ENCODE results near the gene EME1. TPM values are rescaled to one million over a fixed set of nuclear protein-coding genes. Genes with fewer than 3 reads are reported as not detected.

Gene EME1
- polyA plus RNA-seq, 2 of the 4 experiments (the other 2 are of a cell fraction) = 24.3 to 29.9 TPM

DNA sequence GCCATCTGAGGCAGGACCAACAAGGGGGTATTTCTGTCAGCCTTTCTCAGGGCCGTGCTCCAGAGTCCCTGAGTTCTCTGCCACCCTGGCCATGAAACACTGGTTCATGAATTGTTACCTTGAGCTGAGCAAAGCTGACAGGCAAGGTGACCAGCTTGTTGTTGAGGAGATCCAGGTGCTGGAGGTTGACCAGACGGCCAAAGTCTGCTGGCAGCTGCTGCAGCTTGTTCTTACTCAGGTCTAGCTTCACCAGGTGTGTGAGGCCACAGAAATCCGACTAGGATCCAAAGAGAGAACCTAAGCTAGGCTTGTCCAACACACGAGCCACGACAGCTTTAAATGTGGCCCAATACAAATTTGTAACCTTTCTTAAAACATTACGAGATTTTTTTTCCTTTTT, 19.6 kb downstream of the EME1 start:
- Histone ChIP-seq H3K9me3 (no peaks in the 10 kb centered on the region), H3K4me3 (no peak overlapping the region), H3K4me1 (peaks cover 16% of the 10 kb centered on the region), H3K4me2 (no peak overlapping the region), H3K27ac (no peak overlapping the region)
- no peak for FAIRE-seq
- TF ChIP-seq MAFK (IDR thresholded peaks at IDR 0.05; ENCODE audit: partially characterized antibody) (no peak), SREBF2 (IDR thresholded peaks at IDR 0.05) (no peak), RFX5 (IDR thresholded peaks at IDR 0.05) (no peak), RARB (CRISPR knock-in tag; IDR thresholded peaks at IDR 0.05) (no peak), HOXA7 (CRISPR knock-in tag; IDR thresholded peaks at IDR 0.05) (no peak), KDM5A (IDR thresholded peaks at IDR 0.05) (no peak), POLR2A (IDR thresholded peaks at IDR 0.05; ENCODE audit: low read length) (no peak)
- TF ChIP-seq, protein P1, sequence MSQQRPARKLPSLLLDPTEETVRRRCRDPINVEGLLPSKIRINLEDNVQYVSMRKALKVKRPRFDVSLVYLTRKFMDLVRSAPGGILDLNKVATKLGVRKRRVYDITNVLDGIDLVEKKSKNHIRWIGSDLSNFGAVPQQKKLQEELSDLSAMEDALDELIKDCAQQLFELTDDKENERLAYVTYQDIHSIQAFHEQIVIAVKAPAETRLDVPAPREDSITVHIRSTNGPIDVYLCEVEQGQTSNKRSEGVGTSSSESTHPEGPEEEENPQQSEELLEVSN (IDR thresholded peaks at IDR 0.05; ENCODE audit: borderline replicate concordance, low read depth) = no peak
- TF ChIP-seq, protein P2, sequence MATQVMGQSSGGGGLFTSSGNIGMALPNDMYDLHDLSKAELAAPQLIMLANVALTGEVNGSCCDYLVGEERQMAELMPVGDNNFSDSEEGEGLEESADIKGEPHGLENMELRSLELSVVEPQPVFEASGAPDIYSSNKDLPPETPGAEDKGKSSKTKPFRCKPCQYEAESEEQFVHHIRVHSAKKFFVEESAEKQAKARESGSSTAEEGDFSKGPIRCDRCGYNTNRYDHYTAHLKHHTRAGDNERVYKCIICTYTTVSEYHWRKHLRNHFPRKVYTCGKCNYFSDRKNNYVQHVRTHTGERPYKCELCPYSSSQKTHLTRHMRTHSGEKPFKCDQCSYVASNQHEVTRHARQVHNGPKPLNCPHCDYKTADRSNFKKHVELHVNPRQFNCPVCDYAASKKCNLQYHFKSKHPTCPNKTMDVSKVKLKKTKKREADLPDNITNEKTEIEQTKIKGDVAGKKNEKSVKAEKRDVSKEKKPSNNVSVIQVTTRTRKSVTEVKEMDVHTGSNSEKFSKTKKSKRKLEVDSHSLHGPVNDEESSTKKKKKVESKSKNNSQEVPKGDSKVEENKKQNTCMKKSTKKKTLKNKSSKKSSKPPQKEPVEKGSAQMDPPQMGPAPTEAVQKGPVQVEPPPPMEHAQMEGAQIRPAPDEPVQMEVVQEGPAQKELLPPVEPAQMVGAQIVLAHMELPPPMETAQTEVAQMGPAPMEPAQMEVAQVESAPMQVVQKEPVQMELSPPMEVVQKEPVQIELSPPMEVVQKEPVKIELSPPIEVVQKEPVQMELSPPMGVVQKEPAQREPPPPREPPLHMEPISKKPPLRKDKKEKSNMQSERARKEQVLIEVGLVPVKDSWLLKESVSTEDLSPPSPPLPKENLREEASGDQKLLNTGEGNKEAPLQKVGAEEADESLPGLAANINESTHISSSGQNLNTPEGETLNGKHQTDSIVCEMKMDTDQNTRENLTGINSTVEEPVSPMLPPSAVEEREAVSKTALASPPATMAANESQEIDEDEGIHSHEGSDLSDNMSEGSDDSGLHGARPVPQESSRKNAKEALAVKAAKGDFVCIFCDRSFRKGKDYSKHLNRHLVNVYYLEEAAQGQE (IDR thresholded peaks at IDR 0.05) = no peak
- WGBS (ENCODE audit: missing lambda C conversion rate) = 89% methylated on average over 6 of the region's 6 CpGs
- DNase-seq (ENCODE audit: low read depth in 1 of 2, low spot score in 1 of 2) = no peak
- ChIA-PET POLR2A (no interaction called here), CTCF (interaction anchor here (1.3 to 15.8 kb wide), 4 partner anchors 14 to 223 kb away, joined by 3 to 445 read pairs (median 6); partner anchors contain the start of genes EME1 and MRPL27)
- ATAC-seq = no peak

DNA sequence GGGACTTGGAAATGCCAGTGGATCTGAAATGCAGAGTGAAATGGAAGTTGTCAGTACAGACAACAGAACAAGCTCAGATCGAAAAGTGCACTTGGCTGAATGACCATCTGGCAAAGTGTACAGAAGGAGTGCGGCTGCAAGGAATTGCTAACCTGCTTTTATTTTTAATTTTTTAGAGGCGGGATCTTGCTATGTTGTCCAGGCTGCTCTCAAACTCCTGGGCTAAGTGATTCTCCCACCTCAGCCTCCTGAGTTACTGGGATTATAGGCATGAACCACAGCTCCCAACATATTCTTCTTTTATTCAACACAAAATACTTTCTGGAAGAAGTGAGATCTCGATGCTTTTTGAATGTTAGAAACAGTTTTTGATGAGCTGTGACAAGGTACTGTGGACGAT, 20.7 kb downstream of the EME1 start:
- no peak overlapping the region for H3K27ac ChIP-seq
- ChIA-PET POLR2A (no interaction called here), CTCF (interaction anchor here (1.1 to 15.8 kb wide), 3 partner anchors 19 to 85 kb away, joined by 3 to 445 read pairs (median 4); partner anchors contain the start of genes EME1 and MRPL27)
- FAIRE-seq (no peak), DNase-seq (ENCODE audit: low read depth in 1 of 2, low spot score in 1 of 2) (no peak), ATAC-seq (no peak)
- H3K4me1 ChIP-seq = peaks cover 20% of the 10 kb centered on the region
- H3K4me3 ChIP-seq = no peak overlapping the region
- H3K9me3 ChIP-seq = no peaks in the 10 kb centered on the region
- 88% methylated on average over 5 of the region's 5 CpGs for WGBS (ENCODE audit: missing lambda C conversion rate)
- no peak overlapping the region for H3K4me2 ChIP-seq
- TF ChIP-seq, protein P2 (IDR thresholded peaks at IDR 0.05) = no peak
- TF ChIP-seq, protein P3, sequence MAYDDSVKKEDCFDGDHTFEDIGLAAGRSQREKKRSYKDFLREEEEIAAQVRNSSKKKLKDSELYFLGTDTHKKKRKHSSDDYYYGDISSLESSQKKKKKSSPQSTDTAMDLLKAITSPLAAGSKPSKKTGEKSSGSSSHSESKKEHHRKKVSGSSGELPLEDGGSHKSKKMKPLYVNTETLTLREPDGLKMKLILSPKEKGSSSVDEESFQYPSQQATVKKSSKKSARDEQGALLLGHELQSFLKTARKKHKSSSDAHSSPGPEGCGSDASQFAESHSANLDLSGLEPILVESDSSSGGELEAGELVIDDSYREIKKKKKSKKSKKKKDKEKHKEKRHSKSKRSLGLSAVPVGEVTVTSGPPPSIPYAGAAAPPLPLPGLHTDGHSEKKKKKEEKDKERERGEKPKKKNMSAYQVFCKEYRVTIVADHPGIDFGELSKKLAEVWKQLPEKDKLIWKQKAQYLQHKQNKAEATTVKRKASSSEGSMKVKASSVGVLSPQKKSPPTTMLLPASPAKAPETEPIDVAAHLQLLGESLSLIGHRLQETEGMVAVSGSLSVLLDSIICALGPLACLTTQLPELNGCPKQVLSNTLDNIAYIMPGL (CRISPR knock-in tag; IDR thresholded peaks at IDR 0.05; ENCODE audit: borderline replicate concordance) = no peak

DNA sequence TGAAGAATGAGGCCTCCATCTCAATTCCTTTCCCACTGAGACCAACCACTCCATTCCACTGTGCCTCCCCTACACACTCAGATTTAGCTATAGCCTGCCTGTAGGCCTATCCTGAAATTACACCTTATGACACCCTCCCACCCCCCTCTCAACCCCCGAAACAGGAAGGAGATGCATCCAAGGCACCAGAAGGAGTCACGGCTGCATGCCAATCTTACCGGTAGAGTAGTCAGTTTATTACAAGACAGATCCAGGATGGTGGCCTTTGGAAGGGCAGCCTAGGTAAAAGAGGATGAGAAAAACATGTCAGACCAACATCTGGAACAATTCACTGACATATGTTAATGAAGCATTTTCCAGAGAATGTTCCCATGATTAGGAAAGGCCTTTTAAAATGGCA, 21.7 kb downstream of the EME1 start:
- POLR2A ChIA-PET = interaction anchor here (0.6 kb wide), 1 partner anchor 33 kb away, joined by 3 read pairs; no protein-coding TSS in a partner anchor
- FAIRE-seq (no peak), ATAC-seq (no peak), DNase-seq (ENCODE audit: low read depth in 1 of 2, low spot score in 1 of 2) (no peak)
- no peak overlapping the region for H3K27ac ChIP-seq
- WGBS (ENCODE audit: missing lambda C conversion rate) = 24% methylated on average over 3 of the region's 3 CpGs
- H3K4me3 ChIP-seq = no peak overlapping the region
- peaks cover 20% of the 10 kb centered on the region for H3K4me1 ChIP-seq
- peak overlapping the region; percentile 96 for H3K4me2 ChIP-seq
- CTCF ChIA-PET = interaction anchor here (15.8 kb wide), 1 partner anchor 20 kb away, joined by 445 read pairs; the partner anchor contains the start of genes EME1 and MRPL27
- H3K9me3 ChIP-seq = no peaks in the 10 kb centered on the region
- TF ChIP-seq GATA3 (IDR thresholded peaks at IDR 0.05; ENCODE audit: borderline replicate concordance) (no peak), HEYL (CRISPR knock-in tag; IDR thresholded peaks at IDR 0.05) (no peak), SMC3 (IDR thresholded peaks at IDR 0.05) (no peak), POLR2AphosphoS2 (conservative IDR thresholded peaks at IDR 0.05; ENCODE audit: low read length) (no peak), HOXB13 (CRISPR knock-in tag; IDR thresholded peaks at IDR 0.05; ENCODE audit: low read depth) (no peak), RCOR1 (IDR thresholded peaks at IDR 0.05; ENCODE audit: low read depth, low read length) (no peak), FOXS1 (CRISPR knock-in tag; IDR thresholded peaks at IDR 0.05) (no peak), RFX5 (IDR thresholded peaks at IDR 0.05) (no peak), MAFK (IDR thresholded peaks at IDR 0.05; ENCODE audit: partially characterized antibody) (no peak)
- TF ChIP-seq, protein P2 (IDR thresholded peaks at IDR 0.05) = no peak

All from A549 (cell line).